Lower leg skin (tissue), 3 donors: Measurements from ENCODE around the gene EPHA6.

Experiments
- POLR2A ChIP-seq, 2 donors: fragments of 450-650 bp; IDR thresholded peaks; one replicate each; pipeline ENCODE4 v1.6.1; 2016 to 2017; ENCODE audit warnings: antibody characterized with exemption in 2 of 2, mild to moderate bottlenecking in 1 of 2, moderate library complexity in 1 of 2
- TF ChIP-seq, protein P1 (sequence below), 3 donors: fragments of 450-650 bp; IDR thresholded peaks; one replicate each; pipeline ENCODE4 v1.5.1; 2016; ENCODE audit warnings: antibody characterized with exemption in 3 of 3, mild to moderate bottlenecking in 3 of 3, moderate library complexity in 2 of 3

DNA sequence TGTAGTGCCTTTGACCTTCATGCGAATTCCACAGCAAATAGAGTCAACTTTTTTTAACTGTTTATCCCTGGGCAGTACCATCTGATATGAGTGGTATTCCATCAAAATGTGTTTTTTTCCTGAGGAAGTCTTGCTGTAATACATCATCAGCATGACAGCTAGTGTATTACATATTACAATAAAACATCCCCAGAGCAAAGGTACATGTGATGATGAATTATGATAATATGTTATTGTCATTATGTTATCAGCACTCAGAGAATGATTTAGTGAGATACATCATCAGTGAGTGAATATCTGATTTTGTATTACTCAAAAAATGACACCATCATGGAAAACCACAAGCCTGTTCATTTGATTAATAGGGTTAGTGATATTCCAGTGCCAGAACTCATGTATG, 880.5 kb downstream of the EPHA6 start:
- TF ChIP-seq, protein P1, sequence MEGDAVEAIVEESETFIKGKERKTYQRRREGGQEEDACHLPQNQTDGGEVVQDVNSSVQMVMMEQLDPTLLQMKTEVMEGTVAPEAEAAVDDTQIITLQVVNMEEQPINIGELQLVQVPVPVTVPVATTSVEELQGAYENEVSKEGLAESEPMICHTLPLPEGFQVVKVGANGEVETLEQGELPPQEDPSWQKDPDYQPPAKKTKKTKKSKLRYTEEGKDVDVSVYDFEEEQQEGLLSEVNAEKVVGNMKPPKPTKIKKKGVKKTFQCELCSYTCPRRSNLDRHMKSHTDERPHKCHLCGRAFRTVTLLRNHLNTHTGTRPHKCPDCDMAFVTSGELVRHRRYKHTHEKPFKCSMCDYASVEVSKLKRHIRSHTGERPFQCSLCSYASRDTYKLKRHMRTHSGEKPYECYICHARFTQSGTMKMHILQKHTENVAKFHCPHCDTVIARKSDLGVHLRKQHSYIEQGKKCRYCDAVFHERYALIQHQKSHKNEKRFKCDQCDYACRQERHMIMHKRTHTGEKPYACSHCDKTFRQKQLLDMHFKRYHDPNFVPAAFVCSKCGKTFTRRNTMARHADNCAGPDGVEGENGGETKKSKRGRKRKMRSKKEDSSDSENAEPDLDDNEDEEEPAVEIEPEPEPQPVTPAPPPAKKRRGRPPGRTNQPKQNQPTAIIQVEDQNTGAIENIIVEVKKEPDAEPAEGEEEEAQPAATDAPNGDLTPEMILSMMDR (IDR thresholded peaks at IDR 0.05) = no peak
- no peak for TF ChIP-seq POLR2A (IDR thresholded peaks at IDR 0.05)
